Measurements from ENCODE around the gene HBEGF. TPM values are rescaled to one million over a fixed set of nuclear protein-coding genes. Genes with fewer than 3 reads are reported as not detected.

HBEGF gene
- total RNA-seq, 1 donor from 2014 or later, result 44.3 TPM

DNA sequence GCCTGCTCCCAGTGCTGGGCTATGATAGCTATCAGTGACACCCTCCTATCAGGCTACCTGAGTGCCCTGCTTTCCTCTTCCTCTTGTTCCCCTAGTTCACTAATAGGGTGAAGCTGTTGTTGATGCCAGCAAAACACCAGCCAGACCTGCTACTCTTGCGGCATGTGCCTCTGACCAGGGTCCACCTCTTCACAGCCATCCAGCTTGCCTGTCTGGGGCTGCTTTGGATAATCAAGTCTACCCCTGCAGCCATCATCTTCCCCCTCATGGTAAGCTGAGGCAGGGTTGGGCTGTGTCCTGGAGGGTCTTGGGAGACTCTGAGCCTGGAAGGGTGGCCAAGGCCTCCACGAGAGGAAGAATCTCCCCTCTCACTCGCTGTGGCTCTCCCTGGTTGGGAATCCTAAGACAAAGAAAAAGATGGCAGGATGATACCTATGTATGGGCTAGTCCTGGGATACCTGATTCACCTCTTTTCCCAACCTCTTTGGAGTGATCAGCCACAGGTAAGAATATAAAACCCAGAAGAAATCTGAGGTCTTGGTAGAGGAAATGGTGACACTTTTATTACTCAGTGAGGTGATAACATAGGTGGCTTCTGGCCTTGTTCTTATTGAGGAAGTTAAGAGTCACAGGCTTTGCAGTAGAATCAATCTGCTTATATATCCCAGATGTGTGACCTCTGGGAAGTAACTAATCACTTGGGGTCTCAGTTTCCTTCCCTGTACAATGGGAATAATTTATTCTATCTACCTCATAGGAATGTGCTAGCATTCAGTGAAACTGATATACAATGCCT lies 25.2 kb upstream of the HBEGF start:
- ATAC-seq (no peak), DNase-seq (no peak)
- Histone ChIP-seq H3K4me1 (peaks cover 18% of the 10 kb centered on the region), H3K4me3 (no peak overlapping the region), H3K27me3 (no peaks in the 10 kb centered on the region), H3K27ac (no peak overlapping the region), H3K9me3 (no peaks in the 10 kb centered on the region), H3K36me3 (no peaks in the 10 kb centered on the region)
- intact Hi-C loops (cut with DNase I), result no loop called here
- no peak for TF ChIP-seq CTCF (IDR thresholded peaks at IDR 0.05)

DNA sequence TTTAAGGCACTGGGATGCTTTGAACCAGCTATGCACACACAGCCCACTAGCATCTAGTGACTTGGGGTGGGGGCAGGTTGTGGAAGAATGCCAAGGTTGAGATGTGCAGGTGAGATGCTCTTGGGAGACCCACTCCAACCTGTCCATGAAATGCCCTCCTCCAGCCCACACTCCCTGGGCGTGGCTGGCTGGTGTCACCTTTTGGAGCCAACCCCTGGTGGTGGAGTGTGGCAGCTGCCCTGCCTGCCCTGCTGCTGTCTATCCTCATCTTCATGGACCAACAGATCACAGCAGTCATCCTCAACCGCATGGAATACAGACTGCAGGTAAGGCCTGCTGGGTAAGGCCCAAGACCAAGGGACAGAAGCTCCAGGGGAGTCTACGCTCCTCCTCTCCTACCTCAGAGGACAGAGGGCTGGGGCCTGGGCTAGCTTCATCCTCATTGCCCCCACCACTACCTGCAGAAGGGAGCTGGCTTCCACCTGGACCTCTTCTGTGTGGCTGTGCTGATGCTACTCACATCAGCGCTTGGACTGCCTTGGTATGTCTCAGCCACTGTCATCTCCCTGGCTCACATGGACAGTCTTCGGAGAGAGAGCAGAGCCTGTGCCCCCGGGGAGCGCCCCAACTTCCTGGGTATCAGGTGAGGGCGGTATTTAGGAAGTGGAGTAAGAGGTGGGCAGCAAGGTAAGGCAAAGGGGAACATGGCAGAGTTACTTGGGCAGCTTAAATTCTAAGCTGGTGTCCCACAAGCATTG lies 21.0 kb upstream of the HBEGF start:
- Histone ChIP-seq H3K36me3 (no peaks in the 10 kb centered on the region), H3K9me3 (no peaks in the 10 kb centered on the region), H3K4me3 (no peak overlapping the region), H3K27ac (no peak overlapping the region), H3K4me1 (peaks cover 5% of the 10 kb centered on the region), H3K27me3 (no peaks in the 10 kb centered on the region)
- TF ChIP-seq CTCF (IDR thresholded peaks at IDR 0.05), result no peak
- DNase-seq (no peak), ATAC-seq (no peak)
- intact Hi-C loops (cut with DNase I), result no loop called here

DNA sequence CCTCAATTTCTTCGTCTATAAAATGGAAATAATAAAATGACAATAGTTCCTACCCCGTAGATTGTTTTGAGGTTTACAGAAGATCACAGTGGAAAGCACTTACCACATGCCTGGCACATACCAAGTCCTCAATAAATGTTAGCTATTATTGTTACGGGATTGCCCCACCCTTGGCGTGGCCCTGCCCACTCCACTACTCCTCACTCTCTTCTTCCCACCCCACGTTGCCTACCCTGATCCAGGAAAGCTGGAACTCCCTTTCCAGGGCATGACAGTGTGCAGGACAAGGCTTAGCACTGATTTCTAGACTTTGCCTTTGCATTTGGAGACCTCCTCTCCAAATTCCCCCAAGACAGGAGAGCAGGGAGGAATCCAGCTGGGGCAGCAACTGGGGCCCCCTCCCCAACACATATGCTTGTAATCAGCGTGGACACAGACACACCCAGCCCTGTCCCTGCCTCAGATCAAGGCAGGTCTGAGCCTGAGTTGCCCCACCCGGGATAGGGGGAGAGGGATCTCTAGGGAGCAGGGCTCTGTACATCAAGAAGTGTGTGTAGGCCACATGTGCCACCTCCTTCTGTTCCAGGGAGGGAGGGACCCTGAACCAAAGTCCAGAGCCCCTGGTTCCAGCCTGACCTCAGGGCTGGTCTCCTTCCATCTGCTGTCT lies 20.3 kb upstream of the HBEGF start:
- Histone ChIP-seq H3K4me3 (no peak overlapping the region), H3K4me1 (peaks cover 3% of the 10 kb centered on the region), H3K27ac (no peak overlapping the region), H3K36me3 (no peaks in the 10 kb centered on the region), H3K9me3 (no peaks in the 10 kb centered on the region), H3K27me3 (no peaks in the 10 kb centered on the region)
- DNase-seq, result no peak
- no peak for TF ChIP-seq CTCF (IDR thresholded peaks at IDR 0.05)
- ATAC-seq, result no peak
- intact Hi-C loops (cut with DNase I), result no loop called here

GRCh38 chr5:140365941-140366340 lies 19.5 kb upstream of the HBEGF start:
- H3K4me1 ChIP-seq, result peaks cover 3% of the 10 kb centered on the region
- no peak overlapping the region for H3K4me3 ChIP-seq
- intact Hi-C loops (cut with DNase I), result no loop called here
- no peak for ATAC-seq
- no peaks in the 10 kb centered on the region for H3K9me3 ChIP-seq
- no peak for TF ChIP-seq CTCF (IDR thresholded peaks at IDR 0.05)
- no peak for DNase-seq
- no peaks in the 10 kb centered on the region for H3K36me3 ChIP-seq
- no peak overlapping the region for H3K27ac ChIP-seq
- H3K27me3 ChIP-seq, result no peaks in the 10 kb centered on the region

GRCh38 chr5:140365282-140365681 lies 18.9 kb upstream of the HBEGF start:
- no peak for TF ChIP-seq CTCF (IDR thresholded peaks at IDR 0.05)
- H3K4me1 ChIP-seq, result peaks cover 3% of the 10 kb centered on the region
- no peaks in the 10 kb centered on the region for H3K27me3 ChIP-seq
- H3K27ac ChIP-seq, result no peak overlapping the region
- intact Hi-C loops (cut with DNase I), result no loop called here
- H3K9me3 ChIP-seq, result no peaks in the 10 kb centered on the region
- ATAC-seq (no peak), DNase-seq (no peak)
- no peaks in the 10 kb centered on the region for H3K36me3 ChIP-seq
- no peak overlapping the region for H3K4me3 ChIP-seq
